Activated T-helper 17 cell treated with anti-CD3 and anti-CD28 coated beads, Interleukin-2, amount 50 U/mL, for 72 hours (primary cell): ENCODE measurements around the gene GAS7. TPM values are rescaled to one million over a fixed set of nuclear protein-coding genes. Genes with fewer than 3 reads are reported as not detected.

Experiments
- ATAC-seq: fragments of 150-1000 bp; cut with Tn5 transposase; replicated peaks from 2 replicates; pipeline ENCODE4 v1.10.0; 2021; ENCODE audit warnings: mild to moderate bottlenecking, moderate library complexity
- H3K27ac Mint-ChIP-seq: one replicate; pipeline ENCODE4 v1.8.0; 2022; ENCODE audit warnings: mixed read lengths
- H3K27me3 Mint-ChIP-seq: one replicate; pipeline ENCODE4 v1.8.0; 2022; ENCODE audit warnings: mixed read lengths
- H3K36me3 Mint-ChIP-seq: one replicate; pipeline ENCODE4 v1.8.0; 2022; ENCODE audit warnings: low read depth, mild to moderate bottlenecking, mixed read lengths
- H3K4me1 Mint-ChIP-seq: one replicate; pipeline ENCODE4 v1.8.0; 2022; ENCODE audit warnings: mixed read lengths
- H3K4me3 Mint-ChIP-seq: one replicate; pipeline ENCODE4 v1.8.0; 2022; ENCODE audit warnings: mild to moderate bottlenecking, mixed read lengths
- H3K9me3 Mint-ChIP-seq: one replicate; pipeline ENCODE4 v1.8.0; 2022; ENCODE audit warnings: mixed read lengths
- total RNA-seq, 2 donors: library from RNA; stranded (reverse); gene quantifications; one replicate each; pipeline ENCODE4 v1.2.3, GENCODE V29; 2022

Gene GAS7
- total RNA-seq, 2 donors from 2014 or later = 0.42 to 0.43 TPM

GRCh38 chr17:10144982-10145381 is 53.4 kb downstream of the GAS7 start:
- no peak overlapping the region for H3K4me3 Mint-ChIP-seq
- peaks cover 5% of the 10 kb centered on the region for H3K4me1 Mint-ChIP-seq
- no peak for ATAC-seq
- H3K36me3 Mint-ChIP-seq = no peaks in the 10 kb centered on the region
- no peak overlapping the region for H3K27ac Mint-ChIP-seq
- peaks cover 8% of the 10 kb centered on the region for H3K27me3 Mint-ChIP-seq
- no peaks in the 10 kb centered on the region for H3K9me3 Mint-ChIP-seq

GRCh38 chr17:10144456-10144855 is 54.0 kb downstream of the GAS7 start:
- Mint-ChIP-seq H3K27me3 (peaks cover 8% of the 10 kb centered on the region), H3K27ac (no peak overlapping the region), H3K4me1 (no peaks in the 10 kb centered on the region), H3K4me3 (no peak overlapping the region), H3K36me3 (no peaks in the 10 kb centered on the region), H3K9me3 (no peaks in the 10 kb centered on the region)
- ATAC-seq = no peak

GRCh38 chr17:10141436-10141835 is 57.0 kb downstream of the GAS7 start:
- no peaks in the 10 kb centered on the region for H3K4me1 Mint-ChIP-seq
- H3K27me3 Mint-ChIP-seq = peaks cover 4% of the 10 kb centered on the region
- ATAC-seq = no peak
- H3K9me3 Mint-ChIP-seq = no peaks in the 10 kb centered on the region
- no peak overlapping the region for H3K27ac Mint-ChIP-seq
- H3K36me3 Mint-ChIP-seq = no peaks in the 10 kb centered on the region
- H3K4me3 Mint-ChIP-seq = no peak overlapping the region

GRCh38 chr17:10139577-10139976 is 58.8 kb downstream of the GAS7 start:
- Mint-ChIP-seq H3K9me3 (no peaks in the 10 kb centered on the region), H3K27ac (no peak overlapping the region), H3K36me3 (no peaks in the 10 kb centered on the region), H3K4me3 (no peak overlapping the region), H3K4me1 (no peaks in the 10 kb centered on the region), H3K27me3 (peaks cover 4% of the 10 kb centered on the region)
- no peak for ATAC-seq

GRCh38 chr17:10136258-10136981 is 62.0 kb downstream of the GAS7 start:
- H3K4me1 Mint-ChIP-seq = no peaks in the 10 kb centered on the region
- no peaks in the 10 kb centered on the region for H3K36me3 Mint-ChIP-seq
- H3K9me3 Mint-ChIP-seq = no peaks in the 10 kb centered on the region
- H3K27me3 Mint-ChIP-seq = peaks cover 4% of the 10 kb centered on the region
- ATAC-seq = no peak
- no peak overlapping the region for H3K4me3 Mint-ChIP-seq
- no peak overlapping the region for H3K27ac Mint-ChIP-seq

- ATAC-seq = no peak
- no peaks in the 10 kb centered on the region for H3K36me3 Mint-ChIP-seq
- H3K27ac Mint-ChIP-seq = no peak overlapping the region
- H3K27me3 Mint-ChIP-seq = peaks cover 4% of the 10 kb centered on the region
- H3K4me1 Mint-ChIP-seq = no peaks in the 10 kb centered on the region
- H3K9me3 Mint-ChIP-seq = no peaks in the 10 kb centered on the region
- no peak overlapping the region for H3K4me3 Mint-ChIP-seq
Measured at GRCh38 chr17:10135539-10136257, 62.7 kb downstream of the GAS7 start.

- Mint-ChIP-seq H3K27ac (no peak overlapping the region), H3K9me3 (no peaks in the 10 kb centered on the region), H3K4me3 (no peak overlapping the region), H3K27me3 (peaks cover 3% of the 10 kb centered on the region), H3K4me1 (no peaks in the 10 kb centered on the region), H3K36me3 (no peaks in the 10 kb centered on the region)
- ATAC-seq = no peak
Measured at GRCh38 chr17:10130677-10131076, 67.7 kb downstream of the GAS7 start.

GRCh38 chr17:10130263-10130662 is 68.1 kb downstream of the GAS7 start:
- no peaks in the 10 kb centered on the region for H3K9me3 Mint-ChIP-seq
- no peak for ATAC-seq
- no peaks in the 10 kb centered on the region for H3K4me1 Mint-ChIP-seq
- no peaks in the 10 kb centered on the region for H3K27me3 Mint-ChIP-seq
- no peak overlapping the region for H3K27ac Mint-ChIP-seq
- H3K36me3 Mint-ChIP-seq = no peaks in the 10 kb centered on the region
- no peak overlapping the region for H3K4me3 Mint-ChIP-seq

GRCh38 chr17:10127819-10128425 is 70.5 kb downstream of the GAS7 start:
- no peak for ATAC-seq
- H3K36me3 Mint-ChIP-seq = no peaks in the 10 kb centered on the region
- no peaks in the 10 kb centered on the region for H3K4me1 Mint-ChIP-seq
- H3K27ac Mint-ChIP-seq = no peak overlapping the region
- no peaks in the 10 kb centered on the region for H3K27me3 Mint-ChIP-seq
- no peak overlapping the region for H3K4me3 Mint-ChIP-seq
- no peaks in the 10 kb centered on the region for H3K9me3 Mint-ChIP-seq

GRCh38 chr17:10126616-10127501 is 71.5 kb downstream of the GAS7 start:
- H3K27me3 Mint-ChIP-seq = peaks cover 4% of the 10 kb centered on the region
- H3K4me1 Mint-ChIP-seq = no peaks in the 10 kb centered on the region
- H3K4me3 Mint-ChIP-seq = no peak overlapping the region
- no peaks in the 10 kb centered on the region for H3K36me3 Mint-ChIP-seq
- ATAC-seq = no peak
- no peaks in the 10 kb centered on the region for H3K9me3 Mint-ChIP-seq
- no peak overlapping the region for H3K27ac Mint-ChIP-seq

GRCh38 chr17:10126276-10126615 is 72.2 kb downstream of the GAS7 start:
- no peak overlapping the region for H3K4me3 Mint-ChIP-seq
- ATAC-seq = no peak
- no peaks in the 10 kb centered on the region for H3K9me3 Mint-ChIP-seq
- H3K36me3 Mint-ChIP-seq = no peaks in the 10 kb centered on the region
- H3K27me3 Mint-ChIP-seq = peaks cover 4% of the 10 kb centered on the region
- no peaks in the 10 kb centered on the region for H3K4me1 Mint-ChIP-seq
- H3K27ac Mint-ChIP-seq = no peak overlapping the region

GRCh38 chr17:10125531-10126275 is 72.7 kb downstream of the GAS7 start:
- Mint-ChIP-seq H3K4me3 (no peak overlapping the region), H3K27ac (no peak overlapping the region), H3K9me3 (no peaks in the 10 kb centered on the region), H3K4me1 (no peaks in the 10 kb centered on the region), H3K27me3 (peaks cover 4% of the 10 kb centered on the region), H3K36me3 (no peaks in the 10 kb centered on the region)
- no peak for ATAC-seq

GRCh38 chr17:10123093-10123492 is 75.3 kb downstream of the GAS7 start:
- H3K36me3 Mint-ChIP-seq = no peaks in the 10 kb centered on the region
- peaks cover 10% of the 10 kb centered on the region for H3K27me3 Mint-ChIP-seq
- no peak overlapping the region for H3K4me3 Mint-ChIP-seq
- no peaks in the 10 kb centered on the region for H3K9me3 Mint-ChIP-seq
- no peaks in the 10 kb centered on the region for H3K4me1 Mint-ChIP-seq
- no peak for ATAC-seq
- no peak overlapping the region for H3K27ac Mint-ChIP-seq
